ENCODE results near the gene KRT73. TPM values are rescaled to one million over a fixed set of nuclear protein-coding genes. Genes with fewer than 3 reads are reported as not detected.

KRT73 gene
- total and polyA plus RNA-seq, 2 donors (not counting 3 experiments of a cell fraction or from before 2014, with no cell fraction given): not detected

GRCh38 chr12:52604859-52605258, 13.5 kb downstream of the KRT73 start:
- ChIA-PET POLR2A (no interaction called here), CTCF (no interaction called here)
- H3K27ac ChIP-seq (ENCODE audit: insufficient read depth, low read depth, low read length): no peak overlapping the region

More at GRCh38 chr12:52604859-52605258, 13.5 kb downstream of the KRT73 start:
- intact Hi-C loops (cut with micrococcal nuclease) (no loop called here), dilution Hi-C loops (cut with MboI; ENCODE audit: extremely low pct_ligation_motif_present, low sequenced_read_pairs) (no loop called here)
- FAIRE-seq (no peak), DNase-seq (ENCODE audit: low read depth, low spot score) (no peak)
- no peaks in the 10 kb centered on the region for H3K9me3 ChIP-seq (replicated peaks; ENCODE audit: control insufficient read depth, insufficient read depth, low read length)
- no peaks in the 10 kb centered on the region for H3K36me3 ChIP-seq (ENCODE audit: control insufficient read depth in 2 of 2, extremely low read depth in 1 of 2, insufficient read depth in 2 of 2, low read length in 2 of 2)
- H3K27me3 ChIP-seq (ENCODE audit: control insufficient read depth in 2 of 2, insufficient read depth in 2 of 2, low read length in 2 of 2): peaks cover 12 to 30% of the 10 kb centered on the region in 2 experiments
- no TSS peak for BruUV-seq (replicated peaks)
- H3K9ac ChIP-seq (replicated peaks; ENCODE audit: extremely low read depth, insufficient read depth, low read length): no peak overlapping the region
- no peaks in the 10 kb centered on the region for H3K9me1 ChIP-seq (replicated peaks; ENCODE audit: control insufficient read depth, extremely low read depth, insufficient read depth, low read length)
- H3K79me2 ChIP-seq (ENCODE audit: control insufficient read depth, insufficient read depth, low read length): no peaks in the 10 kb centered on the region
- no peaks in the 10 kb centered on the region for H3K4me1 ChIP-seq (ENCODE audit: control insufficient read depth, extremely low read depth, insufficient read depth, low read length)
- no peak overlapping the region for H3K4me2 ChIP-seq (ENCODE audit: insufficient read depth, low read length)
- TF ChIP-seq EZH2 (IDR thresholded peaks at IDR 0.05; ENCODE audit: borderline replicate concordance, low read depth, low read length, severe bottlenecking) (no peak), MAX (IDR thresholded peaks at IDR 0.05; ENCODE audit: insufficient read depth, insufficient read length) (no peak), POLR2A (IDR thresholded peaks at IDR 0.05; ENCODE audit: low read depth, low read length) (no peak), POLR2AphosphoS5 (IDR thresholded peaks at IDR 0.05; ENCODE audit: insufficient read depth, low read depth, low read length) (no peak), FOS (IDR thresholded peaks at IDR 0.05; ENCODE audit: borderline replicate concordance, insufficient read depth, low read length) (no peak), JUN (IDR thresholded peaks at IDR 0.05; ENCODE audit: borderline replicate concordance, insufficient read depth, insufficient read length, low read depth) (no peak), MYC (IDR thresholded peaks at IDR 0.05; ENCODE audit: low read depth, low read length) (no peak), GATA2 (IDR thresholded peaks at IDR 0.05; ENCODE audit: insufficient read depth, insufficient read length, low read depth, low read length) (no peak), CTCF (IDR thresholded peaks at IDR 0.05; ENCODE audit: extremely low read depth in 1 of 2, insufficient read depth in 1 of 2, low read depth in 1 of 2, low read length in 2 of 2) (no peak)
- H2AFZ ChIP-seq (ENCODE audit: low read depth, low read length): no peak overlapping the region
- H4K20me1 ChIP-seq (replicated peaks; ENCODE audit: control insufficient read depth, extremely low read depth, insufficient read depth, low read length): no peaks in the 10 kb centered on the region
- H3K4me3 ChIP-seq (replicated peaks in 1 of 3; ENCODE audit: insufficient read depth in 1 of 3, low read depth in 1 of 3, low read length in 3 of 3): no peak overlapping the region
